ENCODE results near the gene CERCAM.
"Not testable (repeated sequence)": the region's sequence is repeated elsewhere in the genome, so short reads cannot be mapped to it uniquely, and the experiment has no call there.

Gene CERCAM

DNA sequence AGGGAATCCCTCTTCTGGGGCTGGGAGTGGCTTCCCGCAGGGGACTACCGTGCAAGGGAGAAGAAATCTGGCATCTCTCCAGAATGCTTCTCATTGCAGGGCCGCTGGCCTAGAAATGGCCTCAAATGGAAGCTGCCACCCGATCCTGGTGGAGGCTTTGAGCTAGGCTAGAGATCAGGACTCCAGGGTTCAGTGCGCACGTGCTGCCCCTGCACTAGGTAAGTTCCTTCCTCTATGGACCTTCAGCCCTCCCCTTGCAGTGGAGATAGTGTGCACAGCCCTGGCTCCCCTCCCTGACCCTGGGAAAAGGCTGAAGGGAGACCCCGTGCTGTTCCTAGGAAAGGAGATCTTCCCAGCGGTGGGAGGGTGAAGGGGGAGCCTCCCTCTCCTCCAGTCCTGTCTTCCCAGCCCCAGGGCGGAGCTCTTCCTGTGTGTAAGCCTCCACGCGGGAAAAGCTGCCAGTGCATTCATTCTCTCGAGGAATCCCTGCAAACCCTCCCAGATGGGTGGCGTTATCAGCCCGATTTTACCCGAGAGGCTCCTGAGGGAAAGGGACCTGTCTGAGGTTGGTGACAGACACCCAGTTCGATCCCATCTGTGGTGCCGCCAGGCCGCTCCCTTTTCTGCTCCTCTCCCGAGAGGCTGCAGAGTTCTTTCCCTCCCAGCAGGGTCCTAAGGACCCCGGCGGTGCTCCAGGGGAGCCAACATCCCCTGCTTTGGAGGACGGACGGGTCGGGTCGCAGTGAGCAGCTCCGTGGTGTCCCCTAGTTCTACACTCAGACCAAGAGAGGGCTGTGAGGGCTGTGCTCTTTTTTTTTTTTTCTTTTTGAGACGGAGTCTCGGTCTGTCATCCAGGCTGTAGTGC, 1.4 kb upstream of the CERCAM start:
- no peak for DNase-seq (ENCODE audit: low spot score)

DNA sequence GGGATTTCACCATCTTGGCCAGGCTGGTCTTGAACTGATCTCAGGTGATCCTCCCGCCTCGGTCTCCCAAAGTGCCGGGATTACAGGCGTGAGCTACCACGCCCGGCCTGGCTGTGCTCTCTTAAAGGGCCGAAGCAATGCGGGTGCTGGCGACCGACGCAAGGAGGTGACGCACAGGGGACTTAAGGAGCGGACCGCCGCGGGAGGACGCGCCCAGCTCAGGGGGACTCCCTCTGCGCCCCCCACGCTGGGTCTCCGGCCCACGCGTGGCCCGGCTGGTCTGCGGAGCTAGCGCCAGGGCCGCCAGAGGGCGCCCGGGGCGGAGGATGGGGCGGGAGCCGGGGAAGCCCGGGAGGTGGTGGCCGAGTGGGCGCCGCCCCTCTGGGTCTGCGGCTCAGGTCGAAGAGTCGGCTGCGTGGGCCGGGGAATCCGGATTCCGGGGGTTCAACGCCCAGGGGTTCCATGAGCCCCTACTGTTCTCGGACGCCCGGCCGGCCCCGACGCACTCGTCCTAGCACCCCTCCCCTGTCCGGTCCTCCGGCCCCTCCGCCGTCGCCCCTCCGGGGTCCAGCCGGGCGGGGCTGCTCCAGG, 502 bp upstream of the CERCAM start:
- DNase-seq (ENCODE audit: low spot score), result peak; percentile 81

DNA sequence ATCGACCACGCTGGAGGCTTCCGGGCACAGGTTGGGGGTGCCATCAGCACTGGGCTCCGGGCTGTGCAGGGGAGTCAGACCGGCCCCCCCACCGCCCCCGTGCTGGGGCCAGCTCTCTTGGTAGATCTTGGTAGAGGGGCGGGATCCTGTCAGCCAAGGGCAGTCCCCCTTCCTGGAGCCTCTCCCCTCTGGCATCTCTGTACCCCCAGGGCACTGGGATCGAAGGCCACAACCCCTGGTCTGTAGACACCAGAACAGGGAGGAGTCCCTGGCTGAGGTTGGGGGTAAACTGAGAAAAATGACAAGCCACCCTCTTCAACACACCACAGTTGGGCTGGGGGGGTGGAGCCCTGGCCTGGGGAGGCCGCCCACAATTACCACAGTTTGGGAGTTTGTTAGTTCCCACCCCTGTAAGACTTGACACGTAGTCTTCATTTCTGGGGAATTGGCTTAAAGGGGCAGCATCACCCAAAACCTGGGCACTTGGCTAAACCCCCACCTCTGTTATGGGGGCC, 882 bp downstream of the CERCAM start:
- no peak for DNase-seq (ENCODE audit: low spot score)

DNA sequence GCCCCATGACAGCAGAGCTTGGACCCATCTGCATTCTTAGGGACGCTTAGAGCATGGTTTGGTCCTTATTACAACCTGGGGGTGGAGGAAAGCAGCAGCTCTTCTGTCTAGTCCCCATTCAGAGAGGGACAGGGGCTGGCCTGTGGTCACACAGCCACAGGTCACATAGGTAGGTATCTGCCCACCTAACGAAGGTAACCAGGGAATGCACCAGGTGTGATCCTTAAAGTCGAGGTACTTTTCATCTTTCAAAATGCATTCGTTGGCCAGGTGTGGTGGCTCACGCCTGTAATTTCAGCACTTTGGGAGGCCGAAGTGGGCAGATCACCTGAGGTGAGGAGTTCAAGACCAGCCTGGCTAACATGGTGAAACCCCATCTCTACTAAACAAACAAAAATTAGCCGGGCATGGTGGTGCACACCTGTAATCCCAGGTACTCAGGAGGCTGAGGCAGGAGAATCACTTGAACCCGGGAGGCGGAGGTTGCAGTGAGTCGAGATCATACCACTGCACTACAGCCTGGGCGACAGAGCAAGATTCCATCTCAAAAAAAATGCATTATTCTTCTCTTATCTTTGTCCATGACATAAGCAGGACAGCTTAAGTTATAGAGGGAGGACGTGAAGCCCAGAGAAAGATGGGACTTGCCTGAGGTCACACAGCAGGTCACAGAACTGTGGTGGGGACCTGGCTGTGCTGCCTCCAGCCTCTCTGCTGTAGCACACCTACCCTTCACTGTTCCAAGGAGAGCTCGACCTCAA, 1.5 kb downstream of the CERCAM start:
- DNase-seq (ENCODE audit: low spot score), result not testable (repeated sequence)

DNA sequence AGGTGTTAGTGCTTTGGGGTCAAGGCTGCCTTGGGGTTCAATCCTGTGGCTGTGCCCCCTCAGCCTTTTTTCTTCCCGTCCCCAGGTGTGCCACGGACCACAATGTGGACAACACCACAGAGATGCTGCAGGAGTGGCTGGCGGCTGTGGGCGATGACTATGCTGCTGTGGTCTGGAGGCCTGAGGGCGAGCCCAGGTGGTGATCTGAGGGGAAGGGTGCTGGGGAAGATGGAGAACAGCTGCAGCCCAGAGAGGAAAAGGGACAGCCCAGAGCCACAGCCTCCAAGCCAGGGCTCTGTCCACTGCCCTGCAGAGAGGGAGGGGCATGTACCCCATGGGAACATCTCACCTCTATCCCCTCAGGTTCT, 2.1 kb downstream of the CERCAM start:
- no peak for DNase-seq (ENCODE audit: low spot score)

DNA sequence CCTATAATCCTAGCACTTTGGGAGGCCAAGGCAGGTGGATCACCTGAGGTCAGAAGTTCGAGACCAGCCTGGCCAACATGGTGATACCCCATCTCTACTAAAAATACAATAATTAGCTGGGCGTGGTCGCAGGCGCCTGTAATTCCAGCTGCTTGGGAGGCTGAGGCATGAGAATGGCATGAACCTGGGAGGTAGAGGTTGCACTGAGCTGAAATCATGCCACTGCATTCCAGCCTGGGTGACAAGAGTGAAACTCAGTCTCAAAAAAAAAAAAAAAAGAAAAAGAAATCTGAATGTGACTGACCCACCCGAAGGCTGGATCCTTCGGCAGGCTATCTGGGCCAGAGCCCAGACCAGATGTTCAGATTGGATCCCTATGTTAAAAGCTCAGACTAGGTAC, 2.7 kb downstream of the CERCAM start:
- not testable (repeated sequence) for DNase-seq (ENCODE audit: low spot score)

DNA sequence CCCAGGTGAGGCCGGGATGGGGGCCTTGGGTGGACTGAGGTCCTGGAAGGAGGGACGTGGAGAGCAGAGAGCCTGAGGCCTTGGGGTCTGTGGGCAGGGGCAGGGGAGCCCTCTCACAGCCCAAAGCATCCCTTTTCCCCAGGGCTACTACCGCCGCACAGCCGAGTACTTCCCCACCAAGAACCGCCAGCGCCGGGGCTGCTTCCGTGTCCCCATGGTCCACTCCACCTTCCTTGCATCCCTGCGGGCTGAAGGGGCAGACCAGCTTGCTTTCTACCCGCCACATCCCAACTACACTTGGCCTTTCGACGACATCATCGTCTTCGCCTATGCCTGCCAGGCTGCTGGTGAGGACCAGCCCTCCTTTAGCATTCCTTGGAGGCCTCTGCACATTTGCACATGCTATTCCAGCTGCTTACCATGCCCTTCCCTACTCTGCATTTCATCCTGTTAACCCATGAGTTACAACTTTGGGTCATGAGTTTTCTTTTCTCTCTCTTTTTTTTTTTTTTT, 3.7 kb downstream of the CERCAM start:
- DNase-seq (ENCODE audit: low spot score), result no peak

DNA sequence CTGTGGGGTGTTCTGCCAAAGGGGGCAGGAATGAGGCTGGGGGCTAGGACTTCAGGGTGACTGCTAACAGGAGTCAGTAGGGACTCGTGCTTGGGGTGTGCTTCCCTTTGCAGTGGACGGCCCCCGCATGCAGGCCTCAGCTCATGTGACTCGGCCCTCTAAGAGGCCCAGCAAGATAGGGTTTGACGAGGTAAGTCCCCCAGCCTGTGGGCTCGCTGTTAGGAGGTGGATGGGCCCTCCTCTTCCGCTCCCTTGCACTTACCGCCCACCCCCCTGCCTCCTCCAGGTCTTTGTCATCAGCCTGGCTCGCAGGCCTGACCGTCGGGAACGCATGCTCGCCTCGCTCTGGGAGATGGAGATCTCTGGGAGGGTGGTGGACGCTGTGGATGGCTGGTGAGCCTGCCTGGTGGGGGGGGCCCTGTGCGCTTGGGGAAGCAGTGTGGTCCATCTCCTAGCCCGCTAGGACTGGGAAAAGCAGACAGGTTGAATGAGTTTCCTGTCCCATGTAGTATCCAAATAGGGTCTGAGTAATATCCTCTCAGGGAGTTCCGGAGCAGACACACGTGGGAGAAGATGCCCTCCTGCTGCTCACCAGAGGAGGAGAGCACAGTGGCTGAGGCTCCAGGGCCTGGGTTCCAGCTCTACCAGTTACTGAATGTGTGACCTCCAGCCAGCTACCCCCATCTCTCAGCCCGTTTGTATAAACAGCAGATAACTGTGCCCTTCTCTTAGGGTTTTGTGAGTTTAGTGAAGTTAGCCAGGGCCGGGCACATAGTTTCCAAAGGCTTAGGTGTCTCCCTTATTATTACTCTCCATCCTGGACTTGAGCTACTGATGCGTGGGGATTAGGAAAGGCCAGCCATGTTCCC, 8.2 kb downstream of the CERCAM start:
- no peak for DNase-seq (ENCODE audit: low spot score)

DNA sequence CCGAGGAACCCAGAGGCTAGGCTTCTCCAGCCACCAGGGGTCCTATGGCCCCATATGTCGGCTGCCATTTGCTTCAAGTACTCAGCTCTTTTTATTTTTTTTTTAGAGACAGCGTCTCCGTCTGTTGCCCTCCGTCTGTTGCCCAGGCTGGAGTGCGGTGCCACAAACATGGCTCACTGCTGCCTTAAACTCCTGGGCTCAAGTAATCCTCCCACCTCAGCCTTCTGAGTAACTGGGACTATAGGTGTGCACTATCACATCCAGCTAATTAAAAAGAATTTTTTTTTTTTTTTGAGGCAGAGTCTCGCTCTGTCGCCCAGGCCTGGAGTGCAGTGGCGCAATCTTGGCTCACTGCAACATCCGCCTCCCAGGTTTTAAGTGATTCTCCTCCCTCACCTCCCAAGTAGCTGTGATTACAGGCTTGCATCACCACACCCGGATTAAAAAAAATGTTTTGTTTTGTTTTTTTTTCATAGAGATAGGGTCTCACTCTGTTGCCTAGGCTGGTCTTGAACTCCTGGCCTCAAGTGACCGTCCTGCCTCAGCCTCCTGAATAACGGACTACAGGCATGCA, 8.9 kb downstream of the CERCAM start:
- no peak for DNase-seq (ENCODE audit: low spot score)

DNA sequence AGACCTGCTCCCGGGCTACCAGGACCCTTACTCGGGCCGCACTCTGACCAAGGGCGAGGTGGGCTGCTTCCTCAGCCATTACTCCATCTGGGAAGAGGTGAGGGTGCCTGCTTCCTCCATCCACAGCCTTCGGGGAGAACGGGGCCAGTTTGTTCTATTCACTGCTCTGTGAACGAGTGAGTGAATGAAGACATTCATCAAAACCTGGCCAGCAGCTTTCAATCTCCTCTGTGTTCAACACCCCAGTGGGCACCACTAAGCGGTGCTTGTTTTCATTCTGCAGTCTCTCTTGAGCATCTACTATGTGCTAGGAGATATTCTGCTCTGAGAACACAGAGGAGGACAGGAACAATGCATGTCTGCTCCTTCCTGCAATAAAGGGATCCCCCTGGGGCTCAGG, 10.6 kb downstream of the CERCAM start:
- no peak for DNase-seq (ENCODE audit: low spot score)

DNA sequence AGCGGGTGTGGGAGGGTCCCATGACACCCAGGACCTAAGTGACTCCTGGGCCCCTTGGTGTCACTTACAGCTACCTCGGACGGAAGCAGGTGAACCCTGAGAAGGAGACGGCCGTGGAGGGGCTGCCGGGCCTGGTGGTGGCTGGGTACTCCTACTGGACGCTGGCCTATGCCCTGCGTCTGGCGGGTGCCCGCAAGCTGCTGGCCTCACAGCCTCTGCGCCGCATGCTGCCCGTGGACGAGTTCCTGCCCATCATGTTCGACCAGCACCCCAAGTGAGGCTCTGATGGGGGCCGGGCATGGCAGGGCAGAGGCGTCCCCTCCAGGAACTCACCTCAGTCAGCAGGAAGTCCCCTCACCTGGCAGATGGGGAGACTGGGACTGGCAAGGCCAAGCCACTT, 13.7 kb downstream of the CERCAM start:
- DNase-seq (ENCODE audit: low spot score), result no peak

DNA sequence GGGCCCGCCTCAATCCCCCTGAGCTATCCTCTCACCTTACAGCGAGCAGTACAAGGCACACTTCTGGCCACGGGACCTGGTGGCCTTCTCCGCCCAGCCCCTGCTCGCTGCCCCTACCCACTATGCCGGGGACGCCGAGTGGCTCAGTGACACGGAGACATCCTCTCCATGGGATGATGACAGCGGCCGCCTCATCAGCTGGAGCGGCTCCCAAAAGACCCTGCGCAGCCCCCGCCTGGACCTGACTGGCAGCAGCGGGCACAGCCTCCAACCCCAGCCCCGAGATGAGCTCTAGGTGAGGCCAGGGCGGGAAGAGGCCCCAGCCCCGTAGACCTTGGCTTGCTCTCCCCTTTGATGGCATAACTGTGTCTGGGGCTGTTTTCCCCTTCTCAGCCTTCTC, 15.0 kb downstream of the CERCAM start:
- DNase-seq (ENCODE audit: low spot score), result no peak

DNA sequence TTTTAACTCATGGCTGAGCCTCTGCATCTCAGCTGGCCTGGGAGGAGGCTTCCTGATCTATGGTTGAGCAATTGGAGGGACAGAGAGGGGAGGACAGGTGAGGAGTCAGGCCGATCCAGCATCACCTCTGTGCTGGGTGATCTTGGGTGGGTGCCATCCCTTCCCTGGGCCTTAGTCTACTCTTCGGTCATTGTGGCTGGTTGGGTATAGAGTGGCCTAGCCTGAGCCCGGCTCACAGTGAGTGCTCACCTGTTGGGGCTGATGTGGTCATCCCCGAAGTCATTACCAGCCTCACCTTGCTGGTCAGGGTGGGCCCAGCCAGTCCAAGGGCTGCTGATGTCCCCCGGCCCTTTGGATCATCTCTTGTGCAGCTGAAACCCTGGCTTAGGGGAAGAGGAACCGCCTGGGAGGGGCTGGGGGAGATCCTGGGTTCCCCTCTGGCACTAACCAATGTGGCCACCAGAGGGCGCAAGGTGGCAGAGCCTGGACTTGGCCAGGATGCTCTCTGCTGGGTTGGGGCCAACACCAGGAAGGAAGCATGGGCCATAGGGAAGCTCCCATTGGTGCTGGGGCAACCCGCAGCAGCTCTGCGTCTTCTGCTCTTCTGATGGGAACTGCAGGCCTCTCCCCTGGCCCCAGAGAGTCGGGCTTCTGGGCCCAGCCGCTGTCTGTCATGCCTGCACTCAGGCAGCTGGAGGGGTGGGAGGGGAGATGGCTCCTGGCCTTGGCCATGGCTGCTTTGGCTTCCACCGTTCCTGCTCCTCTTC, 17.9 kb downstream of the CERCAM start:
- DNase-seq (ENCODE audit: low spot score), result peak; percentile 72

DNA sequence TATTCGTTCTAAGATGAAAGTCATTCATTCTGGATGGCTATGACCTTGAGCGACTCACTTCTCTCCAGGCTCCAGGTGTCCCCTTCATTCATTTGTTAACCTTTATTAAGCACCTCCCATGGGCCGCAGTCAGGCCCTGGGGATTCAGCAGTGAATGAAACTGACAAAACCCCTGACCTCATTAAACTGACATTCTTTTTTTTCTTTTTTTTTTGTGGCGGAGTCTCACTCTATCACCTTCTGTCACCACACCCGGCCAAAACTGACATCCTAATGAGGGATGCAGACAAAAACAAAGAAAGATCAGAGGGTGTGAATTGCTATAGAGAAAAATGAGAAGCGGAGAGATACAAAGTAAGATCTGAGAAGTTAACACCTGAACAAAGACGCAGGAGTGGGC, 18.6 kb downstream of the CERCAM start:
- DNase-seq (ENCODE audit: low spot score), result no peak

DNA sequence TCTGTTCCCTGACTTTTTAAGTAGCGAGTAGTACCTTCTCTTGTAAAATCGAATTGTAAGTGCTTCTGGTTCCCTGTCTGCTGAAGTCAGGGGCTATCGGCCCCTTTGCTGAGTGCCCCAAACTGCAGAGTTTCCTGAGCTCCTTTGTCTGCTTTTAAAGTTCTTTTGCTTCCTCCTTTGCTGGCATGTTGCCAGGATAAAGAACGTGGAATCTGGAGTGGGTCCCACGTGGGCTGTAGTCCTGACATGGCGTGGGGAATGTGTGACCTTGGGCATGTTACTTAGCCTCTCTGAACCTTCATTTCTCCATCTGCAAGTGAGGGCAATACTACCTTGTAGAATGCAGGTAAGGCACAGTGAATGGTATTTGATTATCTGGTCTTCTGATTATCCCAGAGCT, 21.5 kb downstream of the CERCAM start:
- DNase-seq (ENCODE audit: low spot score), result no peak

DNA sequence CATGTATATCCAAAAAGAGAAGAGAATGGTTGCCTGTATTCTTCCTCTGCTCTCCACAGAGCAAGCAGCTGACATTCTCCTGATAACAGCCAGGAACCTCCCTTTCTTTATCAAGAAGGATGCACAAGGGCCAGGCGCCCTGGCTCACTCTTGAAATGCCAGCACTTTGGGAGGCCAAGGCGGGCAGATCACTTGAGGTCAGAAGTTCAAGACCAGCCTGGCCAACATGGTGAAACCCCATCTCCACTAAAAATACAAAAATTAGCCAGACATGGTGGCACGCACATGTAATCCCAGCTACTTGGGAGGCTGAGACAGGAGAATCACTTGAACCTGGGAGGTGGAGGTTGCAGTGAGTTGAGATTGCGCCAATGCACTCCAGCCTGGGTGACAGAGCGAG, 25.8 kb downstream of the CERCAM start:
- not testable (repeated sequence) for DNase-seq (ENCODE audit: low spot score)

DNA sequence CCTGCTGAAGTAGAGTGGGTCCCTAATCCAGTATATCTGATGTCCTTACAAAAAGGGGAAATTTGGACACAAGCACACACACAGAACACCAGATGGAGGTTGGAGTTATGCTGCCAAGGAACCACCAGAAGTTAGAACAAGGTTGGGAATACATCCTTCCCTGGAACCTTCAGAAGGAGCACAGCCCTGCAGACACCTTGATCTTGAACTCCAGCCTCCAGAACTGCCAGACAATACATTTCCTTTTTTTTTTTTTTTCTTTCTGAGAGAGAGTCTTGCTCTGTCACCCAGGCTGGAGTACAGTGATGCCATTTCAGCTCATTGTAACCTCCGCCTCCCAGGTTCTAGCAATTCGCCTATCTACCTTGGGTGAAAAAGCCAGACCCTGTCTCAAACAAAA, 28.1 kb downstream of the CERCAM start:
- DNase-seq (ENCODE audit: low spot score), result no peak

DNA sequence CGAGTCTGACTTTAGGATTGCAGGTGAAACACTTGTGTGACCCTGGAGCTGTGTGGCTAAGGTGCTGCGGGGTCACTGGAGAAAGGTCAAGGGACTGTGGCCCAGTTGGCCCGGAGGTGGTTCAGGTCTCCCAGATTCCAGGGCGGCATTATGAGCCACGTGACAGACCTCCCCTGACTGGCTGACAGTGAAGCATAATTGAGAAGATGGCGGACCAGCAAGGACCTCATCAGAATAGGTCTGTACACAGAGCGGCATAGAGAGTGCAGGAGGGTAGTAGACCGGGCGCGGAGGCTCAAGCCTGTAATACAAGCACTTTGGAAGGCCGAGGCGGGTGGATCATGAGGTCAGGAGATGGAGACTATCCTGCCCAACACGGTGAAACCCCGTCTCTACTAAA, 34.3 kb downstream of the CERCAM start:
- DNase-seq (ENCODE audit: low spot score), result no peak

DNA sequence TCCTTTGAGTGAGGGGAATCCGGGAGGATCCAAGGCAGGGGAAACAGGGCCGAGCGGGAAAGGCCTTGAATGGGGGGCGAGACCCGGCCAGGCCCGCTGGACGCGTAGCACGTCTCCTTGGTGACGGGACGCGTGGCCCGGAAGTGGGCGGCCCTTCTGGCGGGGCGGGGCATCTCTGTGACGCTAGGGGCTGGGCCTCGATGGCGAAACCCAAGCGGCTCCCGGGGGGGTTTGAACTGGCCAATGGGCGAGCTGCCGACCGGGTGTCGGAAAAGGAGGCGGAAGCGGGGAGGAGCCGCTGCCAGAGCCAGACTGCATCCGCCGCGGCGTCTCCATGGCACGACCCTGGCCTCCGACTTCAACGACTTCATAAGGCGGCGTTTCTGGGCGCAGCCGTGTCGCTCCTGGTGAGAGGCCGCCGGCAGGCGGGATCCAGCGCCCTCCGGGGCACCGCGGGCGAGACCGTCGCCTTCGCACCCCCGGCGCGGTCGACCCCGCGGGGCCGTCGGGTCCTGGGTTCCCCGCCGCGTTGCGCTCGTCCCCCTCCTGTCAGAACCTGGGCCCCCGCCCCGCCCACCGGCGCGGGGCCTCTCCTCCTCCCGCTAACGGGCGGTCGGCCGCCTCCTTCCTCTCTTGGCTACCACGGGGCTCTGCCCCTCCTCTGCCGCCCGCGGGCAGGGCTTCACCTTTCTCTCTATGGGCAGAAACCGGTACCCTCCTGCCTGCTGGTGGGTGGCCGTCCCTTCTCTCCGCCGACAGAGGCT, 35.4 kb downstream of the CERCAM start, which contains the start of gene ODF2:
ODF2 (plus strand) TSS at position 158 of the 764 bp plus-strand sequence; CDS start at position 244, 86 bp downstream.
- peak; percentile 95 for DNase-seq (ENCODE audit: low spot score)

Measured in LoVo (cell line).